ENCODE results near the gene RHBDD2. TPM values are rescaled to one million over a fixed set of nuclear protein-coding genes. Genes with fewer than 3 reads are reported as not detected.

Gene RHBDD2
- total and polyA plus RNA-seq, 10 of the 15 experiments (the other 5 are each of a cell fraction or from before 2014, with no cell fraction given) = 3.9 to 39.8 (median 16.9) TPM

DNA sequence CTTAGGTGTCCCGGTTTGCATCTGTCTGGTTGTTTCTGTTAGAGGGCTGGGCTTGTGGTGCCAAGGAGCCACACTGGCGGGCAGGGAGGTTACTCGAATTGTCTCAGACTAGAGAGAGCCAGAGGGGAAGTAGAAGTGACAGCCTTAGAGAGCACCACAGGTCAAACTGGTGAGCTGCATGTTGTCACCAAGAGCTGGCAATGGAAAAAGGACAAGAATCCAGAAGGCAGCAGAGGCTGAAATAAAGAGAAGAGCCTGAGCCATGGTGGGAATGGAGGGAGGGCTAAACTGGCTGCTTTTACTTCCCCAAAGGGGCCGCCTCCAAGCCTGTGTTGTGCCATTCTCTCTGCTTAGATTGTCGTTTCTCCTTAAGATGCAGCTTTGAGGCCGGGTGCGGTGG is 31.1 kb upstream of the RHBDD2 start:
- ChIA-PET CTCF (no interaction called here), RAD21 (ENCODE audit: unreplicated experiment) (no interaction called here), SMC1A (ENCODE audit: uncharacterized antibody, unreplicated experiment) (interaction anchor here (0.6 kb wide), 1 partner anchor 187 kb away, joined by 3 read pairs; no protein-coding TSS in a partner anchor), POLR2A (no interaction called here)
- H3K9me3 ChIP-seq (replicated peaks; ENCODE audit: control insufficient read depth, insufficient read depth, low read length) = no peaks in the 10 kb centered on the region
- no peaks in the 10 kb centered on the region for H3K36me3 ChIP-seq (ENCODE audit: control insufficient read depth in 2 of 2, insufficient read depth in 2 of 2, low read length in 1 of 2)
- no peak overlapping the region for H3K4me3 ChIP-seq
- H3K9ac ChIP-seq (ENCODE audit: control insufficient read depth, insufficient read depth, low read length) = no peak overlapping the region
- no TSS peak for BruUV-seq (replicated peaks)
- WGBS (ENCODE audit: insufficient coverage, insufficient replicate concordance, low lambda C conversion rate, missing lambda C conversion rate) = 66% methylated on average over 7 of the region's 7 CpGs
- no peaks in the 10 kb centered on the region for H3K27me3 ChIP-seq (replicated peaks in 1 of 2; ENCODE audit: control insufficient read depth in 2 of 2, insufficient read depth in 2 of 2, low read length in 1 of 2)
- no peak overlapping the region for H3K4me2 ChIP-seq (ENCODE audit: control insufficient read depth, insufficient read depth)
- H3K4me1 ChIP-seq (ENCODE audit: control insufficient read depth, insufficient read depth, low read length) = peaks cover 7% of the 10 kb centered on the region
- intact Hi-C loops (cut with micrococcal nuclease; ENCODE audit: unreplicated experiment) = no loop called here
- H3K27ac ChIP-seq (ENCODE audit: control insufficient read depth, insufficient read depth) = no peak overlapping the region
- no peak overlapping the region for H2AFZ ChIP-seq (ENCODE audit: control insufficient read depth, low read depth, low read length)
- FAIRE-seq = no peak
- TF ChIP-seq BACH1 (IDR thresholded peaks at IDR 0.05; ENCODE audit: borderline replicate concordance) = no peak
- TF ChIP-seq, protein P1, sequence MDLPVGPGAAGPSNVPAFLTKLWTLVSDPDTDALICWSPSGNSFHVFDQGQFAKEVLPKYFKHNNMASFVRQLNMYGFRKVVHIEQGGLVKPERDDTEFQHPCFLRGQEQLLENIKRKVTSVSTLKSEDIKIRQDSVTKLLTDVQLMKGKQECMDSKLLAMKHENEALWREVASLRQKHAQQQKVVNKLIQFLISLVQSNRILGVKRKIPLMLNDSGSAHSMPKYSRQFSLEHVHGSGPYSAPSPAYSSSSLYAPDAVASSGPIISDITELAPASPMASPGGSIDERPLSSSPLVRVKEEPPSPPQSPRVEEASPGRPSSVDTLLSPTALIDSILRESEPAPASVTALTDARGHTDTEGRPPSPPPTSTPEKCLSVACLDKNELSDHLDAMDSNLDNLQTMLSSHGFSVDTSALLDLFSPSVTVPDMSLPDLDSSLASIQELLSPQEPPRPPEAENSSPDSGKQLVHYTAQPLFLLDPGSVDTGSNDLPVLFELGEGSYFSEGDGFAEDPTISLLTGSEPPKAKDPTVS (IDR thresholded peaks at IDR 0.05; ENCODE audit: low read depth, low read length) = no peak
- TF ChIP-seq POLR2AphosphoS2 (IDR thresholded peaks at IDR 0.05; ENCODE audit: low read depth, low read length) = no peak
- no peak for TF ChIP-seq GATAD2B (conservative IDR thresholded peaks at IDR 0.05; ENCODE audit: low read depth)
- no peak for TF ChIP-seq JUNB (IDR thresholded peaks at IDR 0.05)
- TF ChIP-seq RFX5 (IDR thresholded peaks at IDR 0.05; ENCODE audit: low read depth, low read length) = no peak
- TF ChIP-seq EGR1 (IDR thresholded peaks at IDR 0.05; ENCODE audit: borderline replicate concordance in 1 of 2, low read depth in 2 of 2, low read length in 2 of 2) = no peak
- H4K20me1 ChIP-seq (ENCODE audit: control insufficient read depth, insufficient read depth) = no peaks in the 10 kb centered on the region
- no peak for DNase-seq (ENCODE audit: low read depth, low spot score)
- no peaks in the 10 kb centered on the region for H3K79me2 ChIP-seq (ENCODE audit: control insufficient read depth, insufficient read depth, low read length)
- in situ Hi-C loops (cut with MboI) = no loop called here
- 0 out of 3 replicates have a peak, but pooled peaks have one; percentile 15 for ATAC-seq

DNA sequence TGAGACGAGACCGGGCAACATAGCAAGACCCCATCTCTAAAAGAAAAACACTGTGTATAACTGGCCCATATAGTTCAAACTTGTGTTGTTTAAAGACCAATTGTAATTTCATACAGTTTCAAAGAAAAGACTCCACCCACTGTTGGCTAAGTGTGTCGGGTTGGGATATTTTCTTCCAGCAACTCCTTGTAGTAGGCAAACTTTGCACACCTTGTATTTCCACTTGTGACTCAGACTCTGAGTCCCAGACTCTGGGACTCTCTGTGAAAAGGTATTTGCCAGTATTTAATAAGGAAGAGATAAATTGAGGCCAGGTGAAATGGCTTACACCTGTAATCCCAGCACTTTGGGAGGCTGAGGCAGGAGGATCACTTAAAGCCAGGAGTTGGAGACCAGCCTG is 29.3 kb upstream of the RHBDD2 start:
- Histone ChIP-seq H3K9me3 (replicated peaks; ENCODE audit: control insufficient read depth, insufficient read depth, low read length) (no peaks in the 10 kb centered on the region), H4K20me1 (ENCODE audit: control insufficient read depth, insufficient read depth) (no peaks in the 10 kb centered on the region), H2AFZ (ENCODE audit: control insufficient read depth, low read depth, low read length) (no peak overlapping the region), H3K27ac (ENCODE audit: control insufficient read depth, insufficient read depth) (no peak overlapping the region), H3K9ac (ENCODE audit: control insufficient read depth, insufficient read depth, low read length) (no peak overlapping the region), H3K4me2 (ENCODE audit: control insufficient read depth, insufficient read depth) (no peak overlapping the region), H3K4me3 (no peak overlapping the region), H3K36me3 (ENCODE audit: control insufficient read depth in 2 of 2, insufficient read depth in 2 of 2, low read length in 1 of 2) (no peaks in the 10 kb centered on the region), H3K27me3 (replicated peaks in 1 of 2; ENCODE audit: control insufficient read depth in 2 of 2, insufficient read depth in 2 of 2, low read length in 1 of 2) (no peaks in the 10 kb centered on the region), H3K4me1 (ENCODE audit: control insufficient read depth, insufficient read depth, low read length) (no peaks in the 10 kb centered on the region), H3K79me2 (ENCODE audit: control insufficient read depth, insufficient read depth, low read length) (no peaks in the 10 kb centered on the region)
- intact Hi-C loops (cut with micrococcal nuclease; ENCODE audit: unreplicated experiment) = no loop called here
- 52% methylated on average over 3 of the region's 3 CpGs for WGBS (ENCODE audit: insufficient coverage, insufficient replicate concordance, low lambda C conversion rate, missing lambda C conversion rate)
- no peak for FAIRE-seq
- no peak for DNase-seq (ENCODE audit: low read depth, low spot score)
- POLR2A ChIA-PET = no interaction called here
- ATAC-seq = no peak
- TF ChIP-seq CBX3 (IDR thresholded peaks at IDR 0.05; ENCODE audit: borderline replicate concordance, low read depth) (no peak), PAX8 (IDR thresholded peaks at IDR 0.05) (no peak), RELA (IDR thresholded peaks at IDR 0.05; ENCODE audit: borderline replicate concordance, partially characterized antibody) (no peak)
- BruUV-seq (replicated peaks) = no TSS peak
- SMC1A ChIA-PET (ENCODE audit: uncharacterized antibody, unreplicated experiment) = no interaction called here
- RAD21 ChIA-PET (ENCODE audit: unreplicated experiment) = no interaction called here
- in situ Hi-C loops (cut with MboI) = no loop called here
- CTCF ChIA-PET = no interaction called here

All from GM12878 (cell line).